Stomach smooth muscle (tissue), 2 donors: Measurements from ENCODE around the gene ANAPC10.

Experiments
- H3K27ac ChIP-seq: one replicate; pipeline ENCODE4 v1.7.0; 2013; ENCODE audit warnings: mild to moderate bottlenecking, low read length, inconsistent platforms
- H3K27me3 ChIP-seq, 2 donors: one replicate each; pipeline ENCODE4 v1.7.0; 2013; ENCODE audit warnings: low read length in 2 of 2; ENCODE audit not compliant: insufficient read depth in 2 of 2, control insufficient read depth in 1 of 2
- H3K36me3 ChIP-seq, 2 donors: one replicate each; pipeline ENCODE4 v1.7.0; 2013; ENCODE audit warnings: low read length in 2 of 2; ENCODE audit not compliant: control insufficient read depth in 2 of 2, insufficient read depth in 2 of 2
- H3K4me1 ChIP-seq: one replicate; pipeline ENCODE4 v1.7.0; 2013; ENCODE audit warnings: low read length; ENCODE audit not compliant: control insufficient read depth, insufficient read depth
- H3K4me3 ChIP-seq, 2 donors: one replicate each; pipeline ENCODE4 v1.7.0; 2013; ENCODE audit warnings: low read length in 2 of 2
- H3K9ac ChIP-seq, 2 donors: one replicate each; pipeline ENCODE4 v1.7.0; 2013; ENCODE audit warnings: low read length in 2 of 2, mild to moderate bottlenecking in 1 of 2
- H3K9me3 ChIP-seq, 2 donors: one replicate each; pipeline ENCODE4 v1.7.0; 2013; ENCODE audit warnings: low read length in 2 of 2; ENCODE audit not compliant: control insufficient read depth in 2 of 2
- donor health status: healthy.
- donor health status: Pancreatic carcinoma.

ANAPC10 gene

DNA sequence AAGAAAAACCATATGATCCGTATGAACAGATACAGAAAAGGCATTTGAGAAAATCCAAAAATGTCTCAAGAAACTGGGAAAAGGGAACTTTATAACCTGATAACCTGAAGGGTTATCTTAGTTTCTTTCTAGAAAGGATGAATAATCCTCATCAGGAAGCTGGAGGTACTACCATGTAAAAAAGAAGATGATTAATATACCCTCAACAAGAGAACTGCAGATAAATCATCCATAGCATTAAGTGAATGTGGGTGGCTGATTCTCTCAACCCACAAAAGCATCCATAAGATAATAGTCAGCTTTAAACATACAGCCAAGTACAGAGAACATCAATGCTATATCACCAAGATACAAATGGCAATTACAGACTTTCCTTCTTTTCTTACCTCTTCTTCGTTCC lies 26.4 kb downstream of the ANAPC10 start:
- no peak overlapping the region for H3K9ac ChIP-seq
- no peak overlapping the region for H3K4me3 ChIP-seq
- H3K9me3 ChIP-seq = no peaks in the 10 kb centered on the region
- no peaks in the 10 kb centered on the region for H3K27me3 ChIP-seq
- H3K36me3 ChIP-seq = no peaks in the 10 kb centered on the region
- H3K4me1 ChIP-seq = no peaks in the 10 kb centered on the region
- no peak overlapping the region for H3K27ac ChIP-seq

DNA sequence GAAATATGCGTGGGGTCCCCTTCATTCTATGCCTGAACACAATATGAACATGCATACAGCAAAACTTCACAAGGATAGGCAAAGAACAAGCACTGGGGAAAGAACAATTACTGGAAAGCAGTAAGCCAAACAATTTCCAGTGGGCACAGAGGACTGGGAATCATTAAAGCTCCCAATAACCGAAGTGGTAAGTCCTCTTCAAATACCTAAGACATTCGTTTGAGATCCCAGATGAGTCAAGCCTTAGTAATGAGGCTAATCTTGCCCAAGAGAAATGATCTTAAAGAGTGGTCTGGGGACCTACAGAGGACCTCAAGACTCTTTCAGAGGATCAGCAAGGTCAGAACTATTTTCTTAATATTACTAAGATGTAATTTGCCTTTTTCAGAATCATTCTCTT lies 28.6 kb downstream of the ANAPC10 start:
- H3K4me1 ChIP-seq = no peaks in the 10 kb centered on the region
- H3K27ac ChIP-seq = no peak overlapping the region
- no peaks in the 10 kb centered on the region for H3K36me3 ChIP-seq
- no peak overlapping the region for H3K9ac ChIP-seq
- H3K9me3 ChIP-seq = no peaks in the 10 kb centered on the region
- no peaks in the 10 kb centered on the region for H3K27me3 ChIP-seq
- no peak overlapping the region for H3K4me3 ChIP-seq

DNA sequence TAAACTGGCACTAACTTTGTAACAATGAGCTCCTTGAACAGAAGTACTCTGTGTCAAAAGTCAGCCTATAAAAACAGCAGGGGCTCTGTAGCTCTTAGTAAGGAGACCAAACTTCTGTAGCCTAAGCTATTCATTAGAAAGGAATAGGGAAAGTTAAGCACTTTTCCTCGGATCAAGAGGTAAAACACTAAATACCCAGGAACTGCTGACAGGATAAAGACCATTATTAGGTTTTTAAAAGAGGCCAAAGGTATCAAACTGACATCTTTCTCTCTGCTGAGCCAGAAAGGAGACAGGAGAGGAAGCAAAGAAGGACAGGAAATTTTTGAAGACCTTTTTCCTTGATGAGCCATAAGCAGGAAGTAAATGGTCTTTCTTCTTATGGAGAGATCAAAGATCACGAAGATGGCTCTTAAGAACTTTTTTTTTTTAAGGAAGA lies 31.9 kb downstream of the ANAPC10 start:
- peak overlapping the region in 1 of 2 donors; percentile 6 for H3K9ac ChIP-seq

DNA sequence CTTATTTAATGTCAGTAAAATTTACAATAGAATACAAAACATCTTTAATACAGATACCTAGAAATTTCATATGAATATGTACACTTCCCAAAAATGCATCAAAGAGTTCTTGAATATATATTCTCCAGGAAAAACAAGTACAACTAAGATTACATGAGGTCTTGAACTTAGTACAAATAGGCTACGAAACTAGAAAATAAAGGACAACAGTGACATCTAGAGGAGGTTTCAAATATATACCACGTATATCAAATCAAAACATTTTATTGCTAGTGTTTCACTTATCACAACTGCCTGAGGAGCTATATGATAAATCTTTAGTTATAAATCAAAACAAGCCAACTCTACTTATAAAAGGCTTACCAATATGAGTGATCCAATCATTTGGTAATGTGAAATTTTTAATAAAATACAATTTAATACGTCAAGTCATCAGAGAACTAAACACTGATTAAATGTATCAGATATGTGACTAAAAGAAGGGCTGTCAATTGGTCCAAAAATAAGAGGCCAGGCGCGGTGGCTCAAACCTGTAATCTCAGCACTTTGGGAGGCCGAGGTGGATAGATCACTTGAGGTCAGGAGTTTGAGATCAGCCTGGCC lies 36.6 kb downstream of the ANAPC10 start:
- Histone ChIP-seq H3K4me3 (no peak overlapping the region), H3K27me3 (no peaks in the 10 kb centered on the region), H3K9ac (no peak overlapping the region), H3K27ac (no peak overlapping the region), H3K4me1 (no peaks in the 10 kb centered on the region), H3K9me3 (no peaks in the 10 kb centered on the region), H3K36me3 (no peaks in the 10 kb centered on the region)

More for the DNA sequence above, 31.9 kb downstream of the ANAPC10 start:
- no peak overlapping the region for H3K4me3 ChIP-seq
- H3K9me3 ChIP-seq = no peaks in the 10 kb centered on the region
- no peaks in the 10 kb centered on the region for H3K27me3 ChIP-seq
- H3K4me1 ChIP-seq = no peaks in the 10 kb centered on the region
- no peaks in the 10 kb centered on the region for H3K36me3 ChIP-seq
- H3K27ac ChIP-seq = no peak overlapping the region

DNA sequence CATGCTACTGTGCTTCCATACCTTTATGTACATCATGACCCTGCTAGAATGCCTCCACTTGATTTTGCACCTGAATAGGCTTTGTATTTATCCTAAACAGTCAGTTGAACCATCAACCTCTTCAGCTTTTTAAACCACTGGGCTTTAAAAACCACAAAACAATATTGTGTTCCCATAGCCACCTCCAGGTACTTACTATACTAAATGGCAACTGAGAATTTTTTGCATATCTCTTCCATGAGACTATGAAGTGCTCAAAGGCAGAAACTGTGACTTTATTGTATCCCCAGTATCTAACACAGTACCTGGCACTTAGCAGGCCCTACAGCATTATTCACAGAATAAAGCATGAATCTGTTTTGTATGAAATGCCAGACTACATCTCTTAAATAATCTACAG lies 39.7 kb downstream of the ANAPC10 start:
- Histone ChIP-seq H3K27ac (no peak overlapping the region), H3K9ac (no peak overlapping the region), H3K4me1 (no peaks in the 10 kb centered on the region), H3K36me3 (no peaks in the 10 kb centered on the region), H3K4me3 (no peak overlapping the region), H3K27me3 (no peaks in the 10 kb centered on the region), H3K9me3 (no peaks in the 10 kb centered on the region)

DNA sequence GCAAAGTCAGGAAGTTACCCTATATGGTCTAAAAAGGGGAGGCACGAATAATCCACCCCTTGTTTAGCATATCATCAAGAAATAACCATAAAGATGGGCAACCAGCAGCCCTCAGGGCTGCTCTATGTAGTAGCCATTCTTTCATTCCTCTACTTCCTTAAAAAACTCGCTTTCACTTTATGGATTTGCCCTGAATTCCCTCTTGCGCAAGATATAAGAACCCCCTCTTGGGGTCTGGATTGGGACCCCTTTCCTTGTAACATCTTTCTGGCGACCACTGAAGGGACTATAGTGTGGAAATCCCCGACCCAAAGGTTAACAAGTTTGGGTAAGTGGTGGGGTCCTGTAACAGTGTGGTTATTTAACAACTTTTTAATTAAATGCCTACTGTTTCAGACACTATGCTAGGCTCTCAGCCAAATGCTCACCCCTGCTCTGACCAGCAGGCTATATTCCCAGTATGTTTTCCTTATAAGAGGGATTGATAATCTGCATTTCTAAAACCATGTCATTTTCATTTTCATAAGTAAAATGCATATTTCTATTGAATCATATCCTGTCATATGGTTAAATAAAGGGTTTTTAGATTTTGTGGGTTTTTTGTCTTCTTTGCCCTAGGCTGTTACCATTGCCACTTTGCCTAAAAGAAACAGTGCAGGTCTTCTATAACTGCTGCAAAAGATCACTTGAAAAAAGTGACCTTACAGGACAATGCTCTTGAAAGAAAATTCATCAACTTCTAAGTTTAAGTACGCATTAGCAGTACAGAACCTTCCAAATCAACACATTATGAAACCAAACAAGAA lies 41.5 kb downstream of the ANAPC10 start:
- Histone ChIP-seq H3K27ac (no peak overlapping the region), H3K36me3 (no peaks in the 10 kb centered on the region), H3K9ac (no peak overlapping the region), H3K4me3 (no peak overlapping the region), H3K4me1 (no peaks in the 10 kb centered on the region), H3K27me3 (no peaks in the 10 kb centered on the region), H3K9me3 (no peaks in the 10 kb centered on the region)

DNA sequence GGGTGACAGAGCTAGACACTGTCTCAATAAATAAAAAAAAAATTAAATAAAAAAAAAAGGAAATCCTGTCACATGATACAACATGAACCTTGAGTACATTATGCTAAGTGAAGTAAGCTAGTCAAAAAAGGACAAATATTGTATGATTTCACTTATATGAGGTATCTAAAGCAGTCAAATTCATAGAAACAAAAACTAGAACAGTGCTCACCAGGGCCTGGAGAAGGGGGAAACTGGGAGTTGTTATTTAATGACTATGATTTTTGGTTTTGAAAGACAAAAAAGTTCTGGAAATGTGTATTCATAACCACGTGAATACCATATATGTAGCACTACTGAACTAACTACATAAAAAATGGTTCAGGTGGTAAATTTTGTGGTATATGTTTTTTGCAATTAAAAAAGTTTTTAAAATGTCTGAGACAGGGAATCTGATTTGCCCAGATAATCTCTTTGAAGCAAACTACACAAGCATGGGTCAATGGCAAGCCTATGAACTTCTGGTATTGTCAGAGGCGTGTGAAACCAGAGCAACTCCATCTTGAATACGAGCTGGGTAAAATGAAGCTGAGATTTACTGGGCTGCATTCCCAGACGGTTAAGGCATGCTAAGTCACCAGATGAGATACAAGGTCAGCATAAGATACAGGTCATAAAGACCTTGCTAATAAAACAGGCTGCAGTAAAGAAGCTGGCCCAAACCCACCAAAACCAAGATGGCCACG lies 42.3 kb downstream of the ANAPC10 start:
- H3K27me3 ChIP-seq = no peaks in the 10 kb centered on the region
- H3K4me1 ChIP-seq = no peaks in the 10 kb centered on the region
- no peak overlapping the region for H3K9ac ChIP-seq
- no peak overlapping the region for H3K27ac ChIP-seq
- no peaks in the 10 kb centered on the region for H3K36me3 ChIP-seq
- no peaks in the 10 kb centered on the region for H3K9me3 ChIP-seq
- no peak overlapping the region for H3K4me3 ChIP-seq

DNA sequence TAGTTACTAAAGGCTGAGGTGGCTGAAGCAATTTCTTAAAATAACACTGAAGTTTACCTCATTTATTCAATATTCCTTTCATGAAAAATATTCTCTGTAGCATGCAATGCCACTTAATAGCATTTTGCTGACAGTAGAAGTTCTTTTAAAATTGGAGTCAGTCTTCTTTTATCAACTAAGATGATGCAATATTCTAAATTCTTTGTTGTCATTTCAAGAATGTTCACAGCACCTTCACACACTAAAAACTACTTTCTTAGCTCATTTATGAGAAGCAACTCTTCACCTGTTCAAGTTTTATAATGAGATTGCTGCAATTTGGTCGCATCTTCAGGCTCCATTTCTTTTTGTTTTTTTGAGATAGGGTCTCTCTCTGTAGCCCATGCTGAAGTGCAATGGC lies 48.8 kb downstream of the ANAPC10 start:
- no peaks in the 10 kb centered on the region for H3K9me3 ChIP-seq
- H3K4me1 ChIP-seq = no peaks in the 10 kb centered on the region
- H3K36me3 ChIP-seq = no peaks in the 10 kb centered on the region
- H3K4me3 ChIP-seq = no peak overlapping the region
- no peaks in the 10 kb centered on the region for H3K27me3 ChIP-seq
- no peak overlapping the region for H3K9ac ChIP-seq
- no peak overlapping the region for H3K27ac ChIP-seq

DNA sequence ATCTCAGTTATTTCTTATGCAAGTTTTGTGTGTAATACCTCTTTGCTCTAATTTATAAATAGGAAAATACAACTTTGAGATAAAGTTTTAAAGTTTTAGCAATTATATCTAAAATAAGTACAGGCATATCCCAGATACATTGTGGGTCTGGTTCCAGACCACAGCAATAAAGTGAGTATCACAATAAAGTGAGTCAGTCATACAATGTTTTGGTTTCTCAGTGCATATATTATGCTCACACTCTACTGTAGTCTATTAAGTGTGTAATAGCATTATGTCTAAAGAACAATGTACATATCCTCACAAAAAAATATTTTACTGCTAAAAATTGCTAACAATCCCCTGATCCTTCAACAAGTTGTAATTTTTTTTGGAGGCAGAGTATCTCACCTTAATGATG lies 49.2 kb downstream of the ANAPC10 start:
- H3K9me3 ChIP-seq = no peaks in the 10 kb centered on the region
- H3K4me1 ChIP-seq = no peaks in the 10 kb centered on the region
- no peak overlapping the region for H3K27ac ChIP-seq
- no peaks in the 10 kb centered on the region for H3K36me3 ChIP-seq
- no peak overlapping the region for H3K9ac ChIP-seq
- H3K27me3 ChIP-seq = no peaks in the 10 kb centered on the region
- no peak overlapping the region for H3K4me3 ChIP-seq

DNA sequence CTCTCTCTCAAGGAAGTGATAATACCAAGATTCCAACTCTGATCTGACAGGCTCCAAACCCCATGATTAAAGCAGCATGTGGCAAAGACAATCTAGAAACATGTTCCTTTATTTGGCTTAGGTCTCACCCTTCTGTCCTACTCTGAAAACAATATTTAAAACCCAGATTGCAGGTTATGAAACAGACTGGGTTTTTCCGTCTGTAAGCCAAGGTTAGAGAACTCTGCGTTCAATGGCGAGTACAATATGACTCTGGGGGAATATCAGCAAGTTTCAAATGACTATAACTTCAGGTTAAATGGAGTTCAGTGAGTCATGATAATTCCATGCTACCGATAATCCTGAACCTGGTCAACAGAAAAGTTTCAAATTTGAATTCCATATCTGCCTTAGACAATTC lies 50.8 kb downstream of the ANAPC10 start:
- Histone ChIP-seq H3K4me1 (no peaks in the 10 kb centered on the region), H3K36me3 (no peaks in the 10 kb centered on the region), H3K4me3 (no peak overlapping the region), H3K27ac (no peak overlapping the region), H3K9me3 (no peaks in the 10 kb centered on the region), H3K27me3 (no peaks in the 10 kb centered on the region), H3K9ac (no peak overlapping the region)

DNA sequence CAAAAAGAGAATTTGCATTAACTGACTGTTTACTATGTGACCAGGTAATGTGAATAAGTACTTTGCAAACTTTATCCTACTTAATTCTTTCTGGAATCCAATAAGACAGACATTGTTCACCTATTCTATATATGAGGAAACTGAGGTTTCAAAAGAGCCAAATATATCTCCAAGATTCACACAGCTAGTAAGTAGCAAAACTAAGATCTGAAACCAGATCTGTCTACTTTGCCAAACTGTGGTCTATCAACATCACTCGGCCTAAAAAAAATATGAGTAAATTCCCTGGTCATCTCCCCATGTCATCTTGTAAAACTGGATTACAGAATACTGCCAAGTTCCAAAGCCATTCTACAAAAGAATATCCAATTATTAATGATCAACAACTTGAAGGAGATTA lies 52.8 kb downstream of the ANAPC10 start:
- Histone ChIP-seq H3K4me3 (no peak overlapping the region), H3K9ac (no peak overlapping the region), H3K27ac (no peak overlapping the region), H3K27me3 (no peaks in the 10 kb centered on the region), H3K36me3 (no peaks in the 10 kb centered on the region), H3K9me3 (no peaks in the 10 kb centered on the region), H3K4me1 (no peaks in the 10 kb centered on the region)
